Measurements from ENCODE around the gene CASKIN1. TPM values are rescaled to one million over a fixed set of nuclear protein-coding genes. Genes with fewer than 3 reads are reported as not detected.
"Not testable (repeated sequence)": the region's sequence is repeated elsewhere in the genome, so short reads cannot be mapped to it uniquely, and the experiment has no call there.

CASKIN1 gene
- total RNA-seq, 1 experiment from 2014 or later, result 6.6 TPM

DNA sequence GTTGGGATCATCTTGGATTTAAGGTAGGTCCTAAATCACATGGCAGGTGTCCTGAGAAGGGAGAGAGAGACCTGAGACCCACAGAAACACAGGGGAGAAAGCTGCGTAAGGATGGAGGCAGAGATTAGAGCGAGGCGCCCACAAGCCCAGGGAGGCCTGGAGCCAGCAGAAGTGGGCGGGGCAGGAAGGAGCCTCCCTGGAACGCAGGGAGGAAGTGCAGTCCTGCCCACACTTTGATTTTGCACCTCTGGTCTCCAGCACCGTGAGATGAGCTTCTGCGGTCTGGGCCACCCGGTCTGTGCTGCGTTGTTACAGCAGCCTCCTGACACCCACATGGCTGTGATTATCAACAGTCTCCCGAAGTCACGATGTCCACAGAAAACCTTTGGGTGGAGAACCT, 46.2 kb upstream of the CASKIN1 start:
- no peaks in the 10 kb centered on the region for H3K4me1 Mint-ChIP-seq (ENCODE audit: low read depth, unreplicated experiment)
- H3K4me3 ChIP-seq (ENCODE audit: low read depth, low read length), result no peak overlapping the region
- no peaks in the 10 kb centered on the region for H3K9me3 Mint-ChIP-seq (ENCODE audit: unreplicated experiment)
- no peaks in the 10 kb centered on the region for H3K9me3 ChIP-seq
- no peaks in the 10 kb centered on the region for H3K4me1 ChIP-seq
- ChIA-PET POLR2A (no interaction called here), CTCF (no interaction called here)
- H3K36me3 ChIP-seq (ENCODE audit: control insufficient read depth, insufficient read depth, low read length), result no peaks in the 10 kb centered on the region; the same call in none of the 2 replicates
- H3K27me3 ChIP-seq (replicated peaks; ENCODE audit: control insufficient read depth, insufficient read depth, low read length), result no peaks in the 10 kb centered on the region
- TF ChIP-seq, protein P1, sequence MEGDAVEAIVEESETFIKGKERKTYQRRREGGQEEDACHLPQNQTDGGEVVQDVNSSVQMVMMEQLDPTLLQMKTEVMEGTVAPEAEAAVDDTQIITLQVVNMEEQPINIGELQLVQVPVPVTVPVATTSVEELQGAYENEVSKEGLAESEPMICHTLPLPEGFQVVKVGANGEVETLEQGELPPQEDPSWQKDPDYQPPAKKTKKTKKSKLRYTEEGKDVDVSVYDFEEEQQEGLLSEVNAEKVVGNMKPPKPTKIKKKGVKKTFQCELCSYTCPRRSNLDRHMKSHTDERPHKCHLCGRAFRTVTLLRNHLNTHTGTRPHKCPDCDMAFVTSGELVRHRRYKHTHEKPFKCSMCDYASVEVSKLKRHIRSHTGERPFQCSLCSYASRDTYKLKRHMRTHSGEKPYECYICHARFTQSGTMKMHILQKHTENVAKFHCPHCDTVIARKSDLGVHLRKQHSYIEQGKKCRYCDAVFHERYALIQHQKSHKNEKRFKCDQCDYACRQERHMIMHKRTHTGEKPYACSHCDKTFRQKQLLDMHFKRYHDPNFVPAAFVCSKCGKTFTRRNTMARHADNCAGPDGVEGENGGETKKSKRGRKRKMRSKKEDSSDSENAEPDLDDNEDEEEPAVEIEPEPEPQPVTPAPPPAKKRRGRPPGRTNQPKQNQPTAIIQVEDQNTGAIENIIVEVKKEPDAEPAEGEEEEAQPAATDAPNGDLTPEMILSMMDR (IDR thresholded peaks at IDR 0.05; ENCODE audit: insufficient read depth in 1 of 2, low read depth in 1 of 2, low read length in 1 of 2, severe bottlenecking in 1 of 2, unreplicated experiment in 1 of 2), result no peak
- no TSS peak for BruUV-seq (replicated peaks)
- H3K27me3 Mint-ChIP-seq (ENCODE audit: insufficient read depth, unreplicated experiment), result no peaks in the 10 kb centered on the region
- H3K27ac Mint-ChIP-seq (ENCODE audit: unreplicated experiment), result no peak overlapping the region
- H3K36me3 Mint-ChIP-seq (ENCODE audit: insufficient read depth, unreplicated experiment), result peaks cover 64% of the 10 kb centered on the region
- H3K4me3 Mint-ChIP-seq (ENCODE audit: unreplicated experiment), result no peak overlapping the region
- no peak for DNase-seq
- intact Hi-C loops (cut with micrococcal nuclease; ENCODE audit: unreplicated experiment), result no loop called here

DNA sequence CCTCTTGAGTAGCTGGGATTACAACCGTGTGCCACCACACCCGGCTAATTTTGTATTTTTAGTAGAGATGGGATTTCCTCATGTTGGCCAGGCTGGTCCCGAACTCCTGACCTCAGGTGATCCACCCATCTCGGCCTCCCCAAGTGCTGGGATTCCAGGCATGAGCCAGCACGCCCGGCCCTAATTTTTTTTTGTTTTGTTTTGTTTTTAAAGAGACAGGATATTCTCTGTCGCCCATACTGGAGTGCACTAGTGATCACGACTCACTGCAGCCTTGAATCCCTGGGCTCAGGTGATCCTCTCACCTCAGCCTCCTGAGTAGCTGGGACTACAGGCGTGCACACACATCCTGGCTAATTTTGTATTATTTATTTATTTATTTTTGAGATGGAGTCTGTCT, 43.9 kb upstream of the CASKIN1 start:
- CTCF ChIA-PET; H3K9me3 Mint-ChIP-seq (ENCODE audit: unreplicated experiment); H3K36me3 ChIP-seq (ENCODE audit: control insufficient read depth, insufficient read depth, low read length); H3K27ac Mint-ChIP-seq (ENCODE audit: unreplicated experiment); H3K4me3 ChIP-seq (ENCODE audit: low read depth, low read length); H3K4me1 Mint-ChIP-seq (ENCODE audit: low read depth, unreplicated experiment); H3K4me3 Mint-ChIP-seq (ENCODE audit: unreplicated experiment); BruUV-seq (replicated peaks); H3K27me3 Mint-ChIP-seq (ENCODE audit: insufficient read depth, unreplicated experiment); POLR2A ChIA-PET; H3K4me1 ChIP-seq; DNase-seq; intact Hi-C loops (cut with micrococcal nuclease; ENCODE audit: unreplicated experiment); H3K9me3 ChIP-seq; H3K27me3 ChIP-seq (replicated peaks; ENCODE audit: control insufficient read depth, insufficient read depth, low read length): not testable (repeated sequence)
- H3K36me3 Mint-ChIP-seq (ENCODE audit: insufficient read depth, unreplicated experiment), result peaks cover 71% of the 10 kb centered on the region

DNA sequence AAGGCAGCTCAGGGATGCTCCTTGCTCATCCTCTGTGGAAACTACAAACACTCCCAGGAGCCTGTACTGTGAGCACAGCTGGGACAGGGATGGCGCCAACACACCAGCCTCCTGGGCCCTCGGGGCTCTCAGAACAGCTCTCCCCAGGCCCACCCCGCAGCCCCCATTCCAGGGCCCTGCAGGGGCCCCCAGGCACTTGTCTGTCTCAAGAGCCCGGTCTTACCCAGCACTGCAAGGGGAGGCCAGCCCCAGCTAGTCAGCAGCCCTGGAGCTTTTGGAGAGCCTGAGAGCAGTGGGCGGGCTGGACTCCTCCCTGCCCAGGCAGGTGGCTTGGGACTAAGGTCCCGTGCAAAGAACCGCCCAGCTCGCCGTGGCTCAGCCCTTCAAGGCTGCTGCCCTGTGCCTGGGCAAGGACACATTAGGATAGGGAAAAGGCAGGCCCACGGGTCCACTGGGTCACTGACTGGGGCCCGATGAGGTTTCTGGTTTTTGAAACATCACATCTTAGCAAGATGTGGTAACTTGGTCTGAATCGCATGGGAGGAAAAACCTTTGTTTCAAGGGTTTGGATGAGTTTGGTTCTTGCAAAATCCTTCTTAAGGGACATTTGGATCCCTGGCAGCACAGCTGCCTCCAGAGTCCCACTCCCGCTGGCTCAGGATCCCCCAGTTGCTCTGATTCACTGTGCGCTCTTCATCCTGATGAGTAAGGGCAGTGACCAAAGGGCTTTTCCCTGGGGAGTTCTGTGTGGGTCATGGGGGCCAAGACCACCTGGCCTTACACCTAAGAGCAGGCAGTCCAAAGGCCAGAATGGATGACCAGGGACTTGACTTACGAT, 42.7 kb upstream of the CASKIN1 start:
- Histone ChIP-seq H3K4me1 (peaks cover 8% of the 10 kb centered on the region; the same call in 1 of the 2 replicates), H3K36me3 (ENCODE audit: control insufficient read depth, insufficient read depth, low read length) (no peaks in the 10 kb centered on the region; the same call in 1 of the 2 replicates), H3K4me3 (ENCODE audit: low read depth, low read length) (no peak overlapping the region), H3K9me3 (no peaks in the 10 kb centered on the region), H3K27me3 (replicated peaks; ENCODE audit: control insufficient read depth, insufficient read depth, low read length) (no peaks in the 10 kb centered on the region)
- DNase-seq, result peak in 1 of 2 experiments; percentile 32
- Mint-ChIP-seq H3K4me3 (ENCODE audit: unreplicated experiment) (no peak overlapping the region), H3K4me1 (ENCODE audit: low read depth, unreplicated experiment) (no peaks in the 10 kb centered on the region), H3K27ac (ENCODE audit: unreplicated experiment) (no peak overlapping the region), H3K27me3 (ENCODE audit: insufficient read depth, unreplicated experiment) (no peaks in the 10 kb centered on the region), H3K9me3 (ENCODE audit: unreplicated experiment) (no peaks in the 10 kb centered on the region), H3K36me3 (ENCODE audit: insufficient read depth, unreplicated experiment) (peaks cover 69% of the 10 kb centered on the region)
- no TSS peak for BruUV-seq (replicated peaks)
- CTCF ChIA-PET, result interaction anchor here (0.9 to 1.0 kb wide), 2 partner anchors 13 to 44 kb away, joined by 3 read pairs; no protein-coding TSS in a partner anchor
- intact Hi-C loops (cut with micrococcal nuclease; ENCODE audit: unreplicated experiment), result no loop called here
- POLR2A ChIA-PET, result interaction anchor here (0.8 kb wide), 1 partner anchor 25 kb away, joined by 3 read pairs; the partner anchor contains the start of gene PGP
- TF ChIP-seq, protein P1 (IDR thresholded peaks at IDR 0.05; ENCODE audit: insufficient read depth in 1 of 2, low read depth in 1 of 2, low read length in 1 of 2, severe bottlenecking in 1 of 2, unreplicated experiment in 1 of 2), result no peak

Data from Caco-2 (cell line).